ENCODE measurements around the gene GLRX.

GRCh38 chr5:95773335-95774059 is 49.0 kb downstream of the GLRX start:
- no peak for TF ChIP-seq TAF1 (IDR thresholded peaks at IDR 0.05; ENCODE audit: low read depth, low read length)
- no peak for TF ChIP-seq POLR2AphosphoS5 (IDR thresholded peaks at IDR 0.05; ENCODE audit: low read depth, low read length)
- TF ChIP-seq POLR2A (IDR thresholded peaks at IDR 0.05; ENCODE audit: low read depth, low read length): no peak
- no peak for TF ChIP-seq PAX5 (IDR thresholded peaks at IDR 0.05; ENCODE audit: insufficient read depth, low read length, severe bottlenecking)
- TF ChIP-seq SPI1 (IDR thresholded peaks at IDR 0.05; ENCODE audit: low read depth, low read length): no peak
- TF ChIP-seq POU2F2 (IDR thresholded peaks at IDR 0.05; ENCODE audit: low read depth, low read length): no peak
